ENCODE results near the gene EPPIN. TPM values are rescaled to one million over a fixed set of nuclear protein-coding genes. Genes with fewer than 3 reads are reported as not detected.

The EPPIN gene
- total RNA-seq, 1 experiment from 2014 or later: 0.26 TPM

GRCh38 chr20:45527294-45527693 is 19.9 kb downstream of the EPPIN start (continued):
- TF ChIP-seq ZNF138 (CRISPR knock-in tag; conservative IDR thresholded peaks at IDR 0.05) (no peak), ZBTB21 (CRISPR knock-in tag; IDR thresholded peaks at IDR 0.05; ENCODE audit: borderline replicate concordance) (no peak), NR1H2 (CRISPR knock-in tag; IDR thresholded peaks at IDR 0.05) (no peak), MAX (CRISPR knock-in tag; IDR thresholded peaks at IDR 0.05) (no peak), CTCF (IDR thresholded peaks at IDR 0.05) (no peak), GRHL2 (CRISPR knock-in tag; IDR thresholded peaks at IDR 0.05; ENCODE audit: insufficient replicate concordance, severe bottlenecking) (no peak), IRF2 (CRISPR knock-in tag; IDR thresholded peaks at IDR 0.05; ENCODE audit: borderline replicate concordance, low read depth) (no peak), RELA (CRISPR knock-in tag; IDR thresholded peaks at IDR 0.05; ENCODE audit: borderline replicate concordance) (no peak)

GRCh38 chr20:45523821-45524220 is 23.4 kb downstream of the EPPIN start:
- no peaks in the 10 kb centered on the region for H3K4me1 Mint-ChIP-seq
- no peaks in the 10 kb centered on the region for H3K36me3 Mint-ChIP-seq
- CTCF ChIA-PET: interaction anchor here (2.1 kb wide), 1 partner anchor 247 kb away, joined by 11 read pairs; no protein-coding TSS in a partner anchor
- DNase-seq (ENCODE audit: low spot score): no peak
- no peak for TF ChIP-seq GRHL2 (CRISPR knock-in tag; IDR thresholded peaks at IDR 0.05; ENCODE audit: insufficient replicate concordance, severe bottlenecking)
- no peak for TF ChIP-seq ZSCAN18 (CRISPR knock-in tag; IDR thresholded peaks at IDR 0.05)
- no peak for TF ChIP-seq ZNF281 (CRISPR knock-in tag; IDR thresholded peaks at IDR 0.05)
- TF ChIP-seq ZNF317 (CRISPR knock-in tag; IDR thresholded peaks at IDR 0.05; ENCODE audit: borderline replicate concordance, low read depth): no peak
- no peak for TF ChIP-seq ARID4B (CRISPR knock-in tag; IDR thresholded peaks at IDR 0.05; ENCODE audit: borderline replicate concordance)
- TF ChIP-seq SP1 (CRISPR knock-in tag; conservative IDR thresholded peaks at IDR 0.05): no peak
- TF ChIP-seq ETV6 (CRISPR knock-in tag; IDR thresholded peaks at IDR 0.05): no peak
- TF ChIP-seq FOXP4 (CRISPR knock-in tag; IDR thresholded peaks at IDR 0.05): no peak
- TF ChIP-seq HMGA2 (CRISPR knock-in tag; IDR thresholded peaks at IDR 0.05): no peak
- no peak for TF ChIP-seq MYBL2 (CRISPR knock-in tag; IDR thresholded peaks at IDR 0.05)
- TF ChIP-seq ZNF671 (CRISPR knock-in tag; IDR thresholded peaks at IDR 0.05): no peak
- no peak for TF ChIP-seq TP53 (CRISPR knock-in tag; IDR thresholded peaks at IDR 0.05)
- no peak for TF ChIP-seq OVOL2 (CRISPR knock-in tag; IDR thresholded peaks at IDR 0.05; ENCODE audit: borderline replicate concordance)
- no peak for ATAC-seq
- H3K27me3 Mint-ChIP-seq (ENCODE audit: low read depth): no peaks in the 10 kb centered on the region; the same call in 1 of the 2 replicates
- no peak overlapping the region for H3K4me3 Mint-ChIP-seq
- POLR2A ChIA-PET: no interaction called here
- H3K27ac Mint-ChIP-seq: no peak overlapping the region
- H3K9me3 Mint-ChIP-seq: peaks cover 8% of the 10 kb centered on the region; the same call in 1 of the 2 replicates
